Hematopoietic multipotent progenitor cell treated with erythropoietin and hydrocortisone succinate and interleukin-3 and kit ligand, for 15 days (in vitro differentiated cells): Measurements from ENCODE around the gene MLEC.
"Not testable (repeated sequence)": the region's sequence is repeated elsewhere in the genome, so short reads cannot be mapped to it uniquely, and the experiment has no call there.

ENCODE experiments used
- DNase-seq: peaks from one replicate; pipeline ENCODE4 v3.0.0-alpha.2; 2015; ENCODE audit warnings: low spot score

Gene MLEC

DNA sequence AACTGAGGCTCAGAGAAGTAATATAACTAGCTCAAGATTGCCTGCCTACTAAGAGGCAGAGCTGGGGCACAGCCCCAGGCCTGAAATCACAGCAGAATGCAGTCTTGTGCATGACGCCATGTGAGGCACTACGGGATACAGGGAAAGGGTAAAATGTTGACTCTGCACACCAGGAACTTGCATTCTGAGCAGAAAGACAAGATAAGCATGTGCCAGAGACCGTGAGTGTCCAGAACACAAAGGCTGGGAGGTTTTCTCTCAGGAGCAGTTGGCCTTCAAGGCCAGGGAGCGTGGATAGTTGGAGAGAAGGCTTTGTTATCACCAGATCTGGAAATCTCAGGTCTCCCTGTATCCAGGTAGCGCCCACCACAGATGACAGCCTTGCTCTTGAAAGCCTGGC, 23.2 kb upstream of the MLEC start:
- DNase-seq = no peak

GRCh38 chr12:120666571-120667390, 20.2 kb upstream of the MLEC start:
- no peak for DNase-seq

GRCh38 chr12:120668091-120668867, 18.7 kb upstream of the MLEC start:
- no peak for DNase-seq

DNA sequence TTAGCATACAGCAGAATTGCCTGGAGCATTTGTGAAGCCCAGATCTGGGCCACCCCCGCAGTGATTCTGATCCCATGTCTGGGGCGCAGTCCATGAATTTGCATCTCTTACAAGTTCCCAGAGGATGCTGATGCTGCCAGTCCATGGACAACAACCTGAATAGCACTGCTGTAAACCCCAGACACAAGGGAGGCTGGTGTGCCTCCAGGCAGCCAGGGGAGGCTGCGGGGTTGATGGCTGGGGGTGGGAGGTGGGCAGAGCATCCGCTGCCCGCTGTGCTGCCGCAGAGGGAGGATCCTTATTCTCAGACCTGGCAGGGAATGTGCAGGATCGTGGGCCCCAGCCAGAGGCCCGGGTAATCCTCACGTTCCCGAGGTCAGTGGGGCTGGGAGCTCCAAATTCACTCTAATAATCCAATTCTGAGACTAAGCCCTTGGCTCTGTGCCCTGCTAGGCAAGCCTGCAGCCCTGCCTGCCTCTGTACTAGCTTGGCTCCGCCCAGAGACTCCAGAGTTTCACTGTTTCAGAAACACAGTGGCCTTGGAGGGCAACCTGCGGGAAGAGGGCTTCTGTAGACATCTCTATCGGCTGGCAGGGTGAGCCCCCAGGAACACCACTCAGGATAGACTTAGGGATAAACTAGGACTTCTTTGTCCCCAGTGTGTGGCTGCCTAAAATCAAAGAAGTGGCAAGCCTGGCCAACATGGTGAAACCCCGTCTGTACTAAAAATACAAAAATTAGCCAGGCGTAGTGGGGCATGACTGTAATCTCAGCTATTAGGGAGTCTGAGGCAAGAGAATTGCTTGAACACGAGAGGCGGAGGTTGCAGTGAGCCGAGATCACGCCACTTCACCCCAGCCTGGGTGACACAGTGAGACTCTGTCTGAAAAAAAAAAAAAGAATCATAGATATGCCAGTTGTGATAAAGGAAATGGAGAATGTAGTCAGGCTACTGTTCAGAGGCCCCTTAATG, 17.8 kb upstream of the MLEC start:
- no peak for DNase-seq

DNA sequence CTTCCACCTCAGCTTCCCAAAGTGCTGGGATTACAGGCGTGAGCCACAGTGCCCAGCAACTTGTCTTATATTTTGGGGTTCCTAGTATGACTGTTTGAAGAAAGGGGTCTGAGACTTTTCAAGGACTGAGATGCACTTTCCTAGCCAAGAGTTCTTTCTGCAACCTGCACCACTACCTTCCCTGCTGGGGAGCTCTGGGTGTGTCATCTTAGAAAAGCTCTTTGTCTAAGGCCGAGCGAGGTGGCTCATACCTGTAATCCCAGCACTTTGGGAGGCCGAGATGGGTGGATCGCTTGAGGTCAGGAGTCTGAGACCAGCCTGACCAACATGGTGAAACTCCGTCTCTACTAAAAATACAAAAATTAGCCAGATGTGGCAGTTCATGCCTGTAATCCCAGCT, 16.7 kb upstream of the MLEC start:
- DNase-seq = not testable (repeated sequence)

GRCh38 chr12:120670667-120671066, 16.3 kb upstream of the MLEC start:
- DNase-seq = no peak

DNA sequence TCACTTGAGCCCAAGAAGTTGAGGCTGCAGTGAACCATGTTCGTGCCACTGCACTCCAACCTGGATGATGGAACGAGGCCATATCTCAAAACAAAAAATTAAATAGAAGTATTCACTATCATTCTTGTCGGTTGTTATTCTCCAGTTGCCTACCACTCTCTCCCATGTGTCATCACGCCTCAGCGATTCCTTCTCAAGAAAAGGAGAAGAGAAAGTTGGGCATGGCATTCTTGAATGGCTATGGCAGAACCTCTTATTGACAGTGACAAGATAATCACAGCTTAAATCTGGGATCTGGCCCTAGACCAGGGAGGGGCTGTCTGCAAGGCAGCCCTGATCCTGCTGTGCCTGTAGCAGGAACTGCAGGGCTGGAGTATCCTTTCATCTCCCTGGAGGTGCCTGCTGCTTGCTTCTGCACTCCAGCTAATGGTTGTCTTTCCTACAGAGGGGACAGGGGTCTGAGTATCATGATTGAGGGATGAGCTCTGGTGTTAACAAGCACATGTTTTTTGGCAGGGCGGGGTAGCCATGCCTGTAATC, 12.8 kb upstream of the MLEC start:
- no peak for DNase-seq

DNA sequence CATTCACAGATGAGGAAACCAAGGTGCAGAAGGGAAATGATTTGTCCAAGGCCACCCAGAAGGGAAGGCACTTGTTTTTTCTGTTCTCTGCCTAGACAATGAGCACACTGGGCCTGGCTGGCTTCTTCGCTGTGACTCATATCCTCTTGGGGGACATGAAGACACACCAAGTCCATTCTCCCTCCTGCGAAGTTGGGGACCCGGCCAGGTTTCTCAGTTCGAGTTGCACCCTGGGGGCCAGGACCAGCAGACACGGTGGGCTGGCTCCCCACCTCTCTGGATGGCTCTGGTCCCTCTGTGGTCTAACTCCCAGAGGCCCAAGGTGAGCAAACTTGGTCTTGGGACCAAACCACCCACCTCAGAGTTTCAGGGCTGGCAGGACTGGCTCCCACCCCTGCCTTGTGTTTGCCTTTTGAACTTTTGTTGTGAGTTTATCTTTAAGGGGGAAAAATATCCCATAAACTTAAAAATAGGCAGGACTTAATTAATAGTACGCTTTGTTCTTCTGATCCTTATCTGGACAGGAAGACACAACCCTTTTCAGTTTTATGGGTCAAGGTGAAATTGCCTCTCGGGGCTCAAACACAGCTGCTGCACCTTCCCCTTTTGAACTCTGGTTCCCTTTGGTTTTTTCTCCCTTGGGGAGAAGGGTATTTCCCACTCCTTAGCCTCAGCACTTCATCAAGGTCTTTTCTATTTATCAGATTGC, 9.0 kb upstream of the MLEC start:
- no peak for DNase-seq

DNA sequence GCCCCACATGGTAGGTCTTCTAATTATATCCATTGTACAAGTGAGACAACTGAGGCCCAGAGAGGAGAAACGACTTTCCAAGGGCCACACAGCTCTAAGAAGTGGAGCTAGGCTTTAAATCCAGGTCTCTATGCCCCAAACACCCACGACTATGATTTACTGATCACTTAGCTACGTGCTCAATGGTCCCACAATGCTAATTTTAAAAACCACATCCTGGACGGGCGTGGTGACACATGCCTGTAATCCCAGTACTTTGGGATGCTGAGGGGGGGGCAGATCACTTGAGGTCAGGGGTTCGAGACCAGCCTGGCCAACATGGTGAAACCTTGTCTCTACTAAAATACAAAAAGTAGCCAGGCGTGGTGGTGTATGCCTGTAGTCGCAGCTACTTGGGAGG, 8.4 kb upstream of the MLEC start:
- DNase-seq = no peak

- no peak for DNase-seq
These were observed 6.7 kb upstream of the MLEC start for GRCh38 chr12:120680165-120680738.

- DNase-seq = no peak
These were observed 2.4 kb upstream of the MLEC start for GRCh38 chr12:120684523-120684932.

GRCh38 chr12:120685522-120685921, 1.4 kb upstream of the MLEC start:
- DNase-seq = no peak

GRCh38 chr12:120686151-120686689, 729 bp upstream of the MLEC start:
- peak; percentile 99 for DNase-seq

- DNase-seq = no peak
These were observed 785 bp downstream of the MLEC start for GRCh38 chr12:120687578-120688289.

GRCh38 chr12:120688527-120689071, 1.6 kb downstream of the MLEC start:
- DNase-seq = peak; percentile 54

GRCh38 chr12:120689397-120690082, 2.6 kb downstream of the MLEC start:
- DNase-seq = no peak

DNA sequence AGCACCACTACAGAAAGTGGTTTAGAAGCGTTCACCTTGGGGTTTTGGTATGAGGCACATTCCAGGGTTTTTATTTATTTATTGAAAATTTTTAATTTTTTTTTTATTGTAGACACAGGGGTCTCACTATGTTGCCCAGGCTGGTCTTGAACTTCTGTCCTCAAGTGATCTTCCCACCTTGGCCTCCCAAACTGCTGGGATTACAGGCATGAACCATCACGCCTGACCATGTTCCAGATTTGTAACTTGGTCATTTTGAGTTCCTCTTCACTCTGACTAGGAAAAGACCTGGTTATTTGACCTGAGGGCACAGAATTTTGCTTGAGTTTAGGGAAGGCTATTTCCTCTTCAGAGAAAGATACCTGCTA, 3.1 kb downstream of the MLEC start:
- no peak for DNase-seq

- no peak for DNase-seq
These were observed 4.0 kb downstream of the MLEC start for GRCh38 chr12:120690978-120691377.

DNA sequence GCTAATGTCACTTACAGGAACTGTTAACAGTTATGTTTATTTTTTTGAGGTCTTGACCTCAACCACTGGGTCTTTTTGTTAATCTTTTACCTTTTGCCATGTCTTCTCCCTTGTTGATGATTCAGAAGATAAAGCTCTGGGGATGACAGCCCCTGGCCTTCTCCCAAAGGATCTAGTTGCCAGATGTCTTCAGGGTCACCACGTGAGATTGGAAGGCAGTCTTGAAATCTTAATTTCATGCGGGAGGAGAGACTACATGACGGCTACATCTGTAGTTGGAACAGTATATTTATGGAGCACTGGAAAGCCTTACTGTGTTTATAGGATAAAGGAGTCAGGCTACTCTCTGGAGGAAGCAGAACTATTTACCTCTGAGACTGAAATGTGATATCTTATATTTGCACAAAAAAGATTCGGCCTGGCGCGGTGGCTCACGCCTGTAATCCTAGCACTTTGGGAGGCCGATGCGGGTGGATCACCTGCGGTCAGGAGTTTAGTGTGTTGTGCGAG, 5.6 kb downstream of the MLEC start:
- DNase-seq = no peak
